ENCODE measurements around the gene LOXL3. TPM values are rescaled to one million over a fixed set of nuclear protein-coding genes. Genes with fewer than 3 reads are reported as not detected.

LOXL3 gene
- total RNA-seq, 1 donor from 2014 or later, result 8.1 TPM

DNA sequence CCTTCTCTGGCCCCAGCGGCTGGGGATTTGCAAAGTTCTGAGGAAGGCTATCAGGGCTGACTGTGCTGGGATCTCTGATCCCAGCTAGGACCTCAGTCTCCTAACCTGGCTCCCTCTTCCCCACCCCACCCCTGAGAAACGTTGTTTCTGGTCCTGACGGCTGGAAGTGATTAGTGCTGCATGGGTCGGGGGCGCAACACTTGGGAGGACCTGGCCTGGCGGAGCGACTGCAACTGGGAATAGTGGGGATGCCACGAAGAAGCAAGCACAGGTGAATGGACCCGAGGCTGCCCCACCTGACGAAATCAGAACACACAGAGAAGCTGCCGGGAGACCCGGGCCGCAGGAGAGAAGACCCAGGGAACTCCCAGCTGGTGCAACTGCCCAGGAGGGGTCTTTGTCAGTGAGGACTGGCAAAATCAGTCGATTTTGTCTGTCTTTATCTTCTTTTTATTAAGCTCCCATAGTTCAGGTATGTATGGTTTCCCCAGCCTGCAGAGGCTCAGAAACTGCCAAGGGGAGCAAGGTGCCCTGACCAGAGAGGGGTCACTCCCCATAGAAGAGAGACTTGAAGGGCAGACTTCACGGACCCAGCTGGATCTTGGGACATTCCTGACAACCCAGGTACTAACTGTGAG, 53.7 kb downstream of the LOXL3 start:
- Histone ChIP-seq H3K27ac (no peak overlapping the region), H3K4me3 (no peak overlapping the region), H3K9me3 (no peaks in the 10 kb centered on the region), H3K36me3 (peaks cover 5% of the 10 kb centered on the region), H3K4me1 (peaks cover 40% of the 10 kb centered on the region), H3K27me3 (peaks cover 41% of the 10 kb centered on the region)
- TF ChIP-seq, protein P1, sequence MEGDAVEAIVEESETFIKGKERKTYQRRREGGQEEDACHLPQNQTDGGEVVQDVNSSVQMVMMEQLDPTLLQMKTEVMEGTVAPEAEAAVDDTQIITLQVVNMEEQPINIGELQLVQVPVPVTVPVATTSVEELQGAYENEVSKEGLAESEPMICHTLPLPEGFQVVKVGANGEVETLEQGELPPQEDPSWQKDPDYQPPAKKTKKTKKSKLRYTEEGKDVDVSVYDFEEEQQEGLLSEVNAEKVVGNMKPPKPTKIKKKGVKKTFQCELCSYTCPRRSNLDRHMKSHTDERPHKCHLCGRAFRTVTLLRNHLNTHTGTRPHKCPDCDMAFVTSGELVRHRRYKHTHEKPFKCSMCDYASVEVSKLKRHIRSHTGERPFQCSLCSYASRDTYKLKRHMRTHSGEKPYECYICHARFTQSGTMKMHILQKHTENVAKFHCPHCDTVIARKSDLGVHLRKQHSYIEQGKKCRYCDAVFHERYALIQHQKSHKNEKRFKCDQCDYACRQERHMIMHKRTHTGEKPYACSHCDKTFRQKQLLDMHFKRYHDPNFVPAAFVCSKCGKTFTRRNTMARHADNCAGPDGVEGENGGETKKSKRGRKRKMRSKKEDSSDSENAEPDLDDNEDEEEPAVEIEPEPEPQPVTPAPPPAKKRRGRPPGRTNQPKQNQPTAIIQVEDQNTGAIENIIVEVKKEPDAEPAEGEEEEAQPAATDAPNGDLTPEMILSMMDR (IDR thresholded peaks at IDR 0.05), result no peak
- intact Hi-C loops (cut with DNase I), result loop anchor here (10.0 kb wide), 1 partner anchor 85 kb away; no protein-coding TSS in a partner anchor
- DNase-seq (no peak), ATAC-seq (no peak)

DNA sequence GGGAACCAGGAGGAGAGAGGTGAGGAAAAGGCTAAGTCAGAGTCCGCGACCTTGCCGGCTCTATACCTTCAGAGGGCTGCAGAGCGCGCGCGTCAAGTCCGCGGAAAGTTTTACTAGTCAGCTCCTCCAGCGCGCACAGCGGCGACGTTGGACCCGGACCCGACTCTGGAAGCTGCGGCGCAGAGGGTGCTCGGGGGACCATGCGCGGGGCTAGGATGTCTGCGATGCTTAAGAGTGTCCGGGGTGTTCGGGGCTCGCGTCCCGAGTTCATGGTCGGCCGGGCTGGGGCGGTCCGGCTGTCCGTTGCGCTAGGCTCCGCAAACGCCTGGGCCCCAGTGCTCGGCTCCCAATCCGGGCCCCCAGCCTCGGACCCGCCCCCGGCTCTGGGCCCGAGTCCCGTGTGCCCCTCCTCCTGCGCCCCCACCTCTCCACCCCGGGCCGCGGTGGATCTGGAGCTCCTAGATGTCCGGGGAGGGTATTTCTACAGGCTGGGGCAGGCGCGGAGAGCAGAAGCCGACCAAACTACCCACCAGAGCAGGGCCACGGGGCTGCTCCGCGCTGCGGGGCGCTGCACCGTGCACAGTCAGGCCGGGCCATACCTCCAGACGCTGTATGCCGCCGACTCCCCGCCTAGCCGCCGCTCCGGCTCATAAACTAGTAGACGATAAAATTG, 54.3 kb downstream of the LOXL3 start, which contains the start of gene LBX2:
Gene LBX2 (minus strand): TSS at position 337 of the 673 bp plus-strand sequence. CDS start 66 bp downstream, at position 271.
- intact Hi-C loops (cut with DNase I), result loop anchor here (10.0 kb wide), 1 partner anchor 85 kb away; no protein-coding TSS in a partner anchor
- no peaks in the 10 kb centered on the region for H3K9me3 ChIP-seq
- peak within 1 kb of the TSS; percentile 44 for H3K4me3 ChIP-seq
- peaks cover 41% of the 10 kb centered on the region for H3K27me3 ChIP-seq
- peaks cover 39% of the 10 kb centered on the region for H3K4me1 ChIP-seq
- ATAC-seq, result no peak
- DNase-seq, result no peak
- no peak within 1 kb of the TSS for H3K27ac ChIP-seq
- H3K36me3 ChIP-seq, result no peaks in the 10 kb centered on the region
- TF ChIP-seq, protein P1 (IDR thresholded peaks at IDR 0.05), result no peak

DNA sequence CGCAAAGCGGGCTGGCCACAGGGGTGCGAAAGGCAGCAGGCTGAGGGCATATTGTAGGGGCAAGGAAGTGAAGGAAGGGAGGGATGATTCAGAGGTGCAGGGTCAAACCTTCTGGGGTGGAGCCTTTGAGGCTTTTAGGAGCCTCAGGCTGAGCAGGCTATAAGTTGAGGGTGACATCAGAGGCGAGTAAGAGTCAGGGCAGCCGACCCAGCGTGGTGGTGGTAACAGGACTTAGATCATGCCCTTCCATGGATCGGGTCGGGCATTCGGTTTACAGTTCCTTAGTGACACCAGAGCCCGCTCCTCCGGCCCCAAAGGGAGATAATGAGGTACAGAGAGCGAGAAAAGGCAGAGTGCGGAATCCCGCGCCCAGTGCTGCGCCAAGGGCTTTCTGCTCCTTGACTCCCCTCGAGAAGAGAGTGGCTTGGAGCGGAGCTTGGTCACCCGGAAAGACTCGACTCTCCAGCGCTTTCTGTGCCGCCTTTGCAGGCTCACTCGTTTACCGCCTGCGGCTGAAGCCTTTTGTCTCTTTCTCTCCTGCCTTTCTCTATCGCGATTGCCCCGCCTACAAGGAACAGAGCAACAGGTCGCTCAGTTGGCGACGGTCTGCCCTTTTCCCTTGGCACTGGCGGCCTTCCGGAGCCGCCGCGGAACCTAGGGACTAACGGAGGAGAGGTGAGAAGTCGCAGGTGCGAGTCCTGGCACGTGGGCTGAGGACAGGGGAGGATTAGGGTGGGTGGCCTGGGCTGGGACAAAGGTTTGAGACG, 55.1 kb downstream of the LOXL3 start:
- no peaks in the 10 kb centered on the region for H3K9me3 ChIP-seq
- no peak overlapping the region for H3K27ac ChIP-seq
- H3K27me3 ChIP-seq, result peaks cover 41% of the 10 kb centered on the region
- peak overlapping the region; percentile 44 for H3K4me3 ChIP-seq
- TF ChIP-seq, protein P1 (IDR thresholded peaks at IDR 0.05), result no peak
- peak; percentile 1 for ATAC-seq
- H3K4me1 ChIP-seq, result peaks cover 34% of the 10 kb centered on the region
- H3K36me3 ChIP-seq, result peaks cover 2% of the 10 kb centered on the region
- intact Hi-C loops (cut with DNase I), result loop anchor here (10.0 kb wide), 1 partner anchor 86 kb away; no protein-coding TSS in a partner anchor
- DNase-seq, result no peak

DNA sequence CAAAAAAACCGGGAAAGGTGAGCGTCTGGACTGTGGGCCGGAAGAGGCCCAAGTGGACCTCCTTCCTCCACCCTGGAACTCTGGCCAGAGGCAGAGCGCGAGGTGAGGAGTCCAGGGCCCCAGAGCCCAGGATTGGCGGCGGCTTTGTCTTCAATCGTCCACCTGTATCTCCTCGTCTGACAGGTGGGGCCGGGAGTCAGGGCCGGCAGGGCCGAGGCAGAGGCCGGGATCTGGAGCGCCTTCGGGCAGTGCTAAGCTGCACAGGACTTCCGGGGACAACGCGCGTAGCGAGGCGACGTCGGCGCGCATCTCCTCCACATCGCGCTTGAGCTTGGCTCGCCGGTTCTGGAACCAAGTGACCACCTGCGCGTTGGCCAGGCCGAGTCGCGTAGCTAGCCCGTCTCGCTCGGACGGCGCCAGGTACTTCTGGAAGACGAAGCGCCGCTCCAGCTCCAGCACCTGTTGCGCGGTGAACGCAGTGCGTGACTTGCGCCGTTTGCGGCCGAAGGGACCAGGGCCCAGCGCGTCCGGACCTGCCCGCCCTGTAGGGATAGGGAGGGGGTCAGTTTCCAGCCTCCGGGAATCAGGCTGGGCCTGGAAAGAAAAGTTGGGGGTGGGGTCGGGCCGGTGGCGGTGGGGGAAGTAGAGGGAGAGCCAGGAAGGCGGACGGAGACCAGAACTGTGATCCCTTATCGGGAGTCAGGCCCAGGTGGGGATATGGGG, 55.8 kb downstream of the LOXL3 start:
- intact Hi-C loops (cut with DNase I), result loop anchor here (10.0 kb wide), 1 partner anchor 87 kb away; no protein-coding TSS in a partner anchor
- H3K9me3 ChIP-seq, result no peaks in the 10 kb centered on the region

More for the DNA sequence above, 55.8 kb downstream of the LOXL3 start:
- TF ChIP-seq, protein P1 (IDR thresholded peaks at IDR 0.05), result no peak
- H3K27me3 ChIP-seq, result peaks cover 41% of the 10 kb centered on the region
- peaks cover 29% of the 10 kb centered on the region for H3K4me1 ChIP-seq
- peak overlapping the region; percentile 44 for H3K4me3 ChIP-seq
- peak; percentile 77 for DNase-seq
- no peak overlapping the region for H3K27ac ChIP-seq
- ATAC-seq, result peak; percentile 58
- peaks cover 9% of the 10 kb centered on the region for H3K36me3 ChIP-seq
